Measurements from ENCODE around the gene ERC2.

DNA sequence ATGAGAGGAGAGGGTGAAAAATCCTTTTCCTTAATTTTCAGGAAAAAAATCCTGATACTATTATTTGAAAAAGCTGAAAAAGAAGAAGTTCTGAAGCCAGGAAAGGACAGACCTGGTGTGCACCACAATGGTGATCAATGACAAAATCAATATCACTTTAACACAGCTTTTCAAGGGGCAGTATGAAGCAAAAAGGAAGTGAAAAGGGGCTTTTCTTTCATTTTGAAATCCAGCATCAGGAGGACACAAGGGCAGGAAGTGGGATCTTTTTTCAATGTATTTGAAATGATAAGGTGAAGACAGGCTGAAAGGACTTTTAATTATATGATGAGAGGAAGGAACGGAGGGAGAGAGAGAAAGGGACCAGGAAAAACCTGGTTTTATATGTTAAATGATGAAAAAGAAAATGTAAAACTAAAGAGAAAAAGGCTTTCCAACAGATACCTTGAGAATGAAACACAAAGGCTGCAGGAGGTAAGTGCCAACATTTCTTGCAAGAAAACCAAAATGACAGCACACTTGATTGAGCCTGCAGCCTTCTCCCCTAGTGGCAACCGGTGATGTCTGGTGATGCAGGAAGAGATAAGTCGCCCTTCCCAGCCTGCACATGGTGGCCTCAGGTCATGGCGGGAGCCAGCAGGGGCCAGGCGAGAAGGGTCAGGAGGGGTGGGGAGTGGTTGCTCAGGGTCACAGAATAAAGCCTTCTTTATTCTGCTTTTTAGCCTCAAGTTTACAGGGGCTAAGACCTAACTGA is 744.4 kb downstream of the ERC2 start:
- TF ChIP-seq POLR2A (IDR thresholded peaks at IDR 0.05) = no peak
- TF ChIP-seq, protein P1, sequence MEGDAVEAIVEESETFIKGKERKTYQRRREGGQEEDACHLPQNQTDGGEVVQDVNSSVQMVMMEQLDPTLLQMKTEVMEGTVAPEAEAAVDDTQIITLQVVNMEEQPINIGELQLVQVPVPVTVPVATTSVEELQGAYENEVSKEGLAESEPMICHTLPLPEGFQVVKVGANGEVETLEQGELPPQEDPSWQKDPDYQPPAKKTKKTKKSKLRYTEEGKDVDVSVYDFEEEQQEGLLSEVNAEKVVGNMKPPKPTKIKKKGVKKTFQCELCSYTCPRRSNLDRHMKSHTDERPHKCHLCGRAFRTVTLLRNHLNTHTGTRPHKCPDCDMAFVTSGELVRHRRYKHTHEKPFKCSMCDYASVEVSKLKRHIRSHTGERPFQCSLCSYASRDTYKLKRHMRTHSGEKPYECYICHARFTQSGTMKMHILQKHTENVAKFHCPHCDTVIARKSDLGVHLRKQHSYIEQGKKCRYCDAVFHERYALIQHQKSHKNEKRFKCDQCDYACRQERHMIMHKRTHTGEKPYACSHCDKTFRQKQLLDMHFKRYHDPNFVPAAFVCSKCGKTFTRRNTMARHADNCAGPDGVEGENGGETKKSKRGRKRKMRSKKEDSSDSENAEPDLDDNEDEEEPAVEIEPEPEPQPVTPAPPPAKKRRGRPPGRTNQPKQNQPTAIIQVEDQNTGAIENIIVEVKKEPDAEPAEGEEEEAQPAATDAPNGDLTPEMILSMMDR (IDR thresholded peaks at IDR 0.05) = no peak

All from heart left ventricle (tissue), 13 donors.